ENCODE results near the gene CMTR1.

- TF ChIP-seq CTCF (IDR thresholded peaks at IDR 0.05; ENCODE audit: low read depth, low read length, missing input control), result no peak
- TF ChIP-seq GABPA (IDR thresholded peaks at IDR 0.05 in 1 of 2, conservative IDR thresholded peaks at IDR 0.05 in 1 of 2), result no peak
- no peak for TF ChIP-seq HNF4A (conservative IDR thresholded peaks at IDR 0.05)
- TF ChIP-seq HNF4G (IDR thresholded peaks at IDR 0.05), result no peak
- no peak for TF ChIP-seq YY1 (IDR thresholded peaks at IDR 0.05)
- no peak for TF ChIP-seq MAX (IDR thresholded peaks at IDR 0.05)
- no peak for TF ChIP-seq REST (IDR thresholded peaks at IDR 0.05)
- TF ChIP-seq JUND (IDR thresholded peaks at IDR 0.05), result no peak
- no peak for TF ChIP-seq RAD21 (IDR thresholded peaks at IDR 0.05)
Observed at GRCh38 chr6:37521674-37522073, 88.7 kb downstream of the CMTR1 start.
